K562 (cell line): ENCODE measurements around the gene HSPA5. TPM values are rescaled to one million over a fixed set of nuclear protein-coding genes. Genes with fewer than 3 reads are reported as not detected.
A peak's percentile ranks its signal among the peaks of the same experiment; 100 is the strongest.

Source experiments
- BACH1 ChIP-seq: fragments of 200-800 bp; sonication (Bioruptor generic); IDR thresholded peaks from 2 replicates; pipeline ENCODE4 v1.6.1; 2016; ENCODE audit warnings: missing genetic modification characterization, missing compliant biosample characterization
- CHD4 ChIP-seq: fragments of 200-600 bp; sonication (generic); IDR thresholded peaks from 3 replicates; pipeline ENCODE4 v1.6.1; 2012; ENCODE audit warnings: low read depth, mild to moderate bottlenecking, mixed read lengths, low read length, inconsistent platforms; ENCODE audit not compliant: insufficient read depth, insufficient replicate concordance, poor library complexity, severe bottlenecking
- DNMT1 ChIP-seq: fragments of 450-650 bp; IDR thresholded peaks from 2 replicates; pipeline ENCODE4 v1.6.1; 2016; ENCODE audit warnings: antibody characterized with exemption, mild to moderate bottlenecking
- ERF ChIP-seq: fragments of 450-650 bp; formaldehyde crosslinking; IDR thresholded peaks from 2 replicates; pipeline ENCODE4 v1.4.0; 2020; ENCODE audit warnings: mild to moderate bottlenecking, mixed read lengths
- HIVEP1 ChIP-seq: fragments of 250-450 bp; sonication (Bioruptor Pico); IDR thresholded peaks from 2 replicates; pipeline ENCODE4 v1.4.0; 2020; ENCODE audit warnings: mild to moderate bottlenecking
- KDM1A ChIP-seq, 2 experiments: fragments of 450-650 bp; IDR thresholded peaks; 2 replicates each; pipeline ENCODE4 v1.6.1; 2016; ENCODE audit warnings: mild to moderate bottlenecking in 2 of 2
- MBD2 ChIP-seq: sonication (generic); IDR thresholded peaks from 2 replicates; pipeline ENCODE4 v1.6.1; 2016; ENCODE audit warnings: low read depth, borderline replicate concordance
- MECOM ChIP-seq: fragments of 250-450 bp; sonication (Bioruptor Pico); IDR thresholded peaks from 2 replicates; pipeline ENCODE4 v1.8.0; 2022; ENCODE audit warnings: inconsistent platforms
- POLR2H ChIP-seq: IDR thresholded peaks from 2 replicates; pipeline ENCODE4 v1.6.1; 2016; ENCODE audit warnings: missing genetic modification characterization, low read depth, mild to moderate bottlenecking, control low read depth, missing compliant biosample characterization, moderate library complexity
- POU5F1 ChIP-seq: fragments of 150-350 bp; IDR thresholded peaks from 2 replicates; pipeline ENCODE4 v1.6.1; 2014; ENCODE audit warnings: borderline replicate concordance, low read length, low read depth, mild to moderate bottlenecking; ENCODE audit not compliant: partially characterized antibody
- SREBF2 ChIP-seq: sonication (generic); formaldehyde crosslinking; IDR thresholded peaks from 2 replicates; pipeline ENCODE4 v1.4.0; 2020; ENCODE audit warnings: mild to moderate bottlenecking, missing genetic modification reagents
- ZFPM2 ChIP-seq: fragments of 250-450 bp; sonication (Bioruptor Pico); IDR thresholded peaks from 2 replicates; pipeline ENCODE4 v1.5.1; 2022; ENCODE audit warnings: mild to moderate bottlenecking
- ZKSCAN3 ChIP-seq: fragments of 250-450 bp; sonication (Bioruptor Pico); IDR thresholded peaks from 2 replicates; pipeline ENCODE4 v1.4.0; 2020
- ZNF41 ChIP-seq: fragments of 250-450 bp; sonication (Bioruptor Pico); conservative IDR thresholded peaks from 2 replicates; pipeline ENCODE4 v1.4.0; 2020; ENCODE audit warnings: mild to moderate bottlenecking
- ZNF589 ChIP-seq: fragments of 200-800 bp; sonication (Bioruptor generic); IDR thresholded peaks from 2 replicates; pipeline ENCODE4 v1.6.1; 2016; ENCODE audit warnings: low read depth, missing genetic modification characterization, missing compliant biosample characterization
- ZNF668 ChIP-seq: fragments of 250-450 bp; sonication (Bioruptor Pico); IDR thresholded peaks from 2 replicates; pipeline ENCODE4 v1.8.0; 2022; ENCODE audit warnings: mild to moderate bottlenecking, inconsistent platforms
- ZSCAN29 ChIP-seq: fragments of 450-650 bp; IDR thresholded peaks from 2 replicates; pipeline ENCODE4 v1.6.1; 2017
- polyA plus RNA-seq, 8 experiments: library from polyadenylated mRNA; depleted of rRNA in 4 of 8; stranded (reverse) in 5 of 8; unstranded in 3 of 8; fragments of >200 nt; fragmentation: Nextera tagmentation in 2 of 8; fragmentation: Illumina TruSeq in 1 of 8; extraction: Ambion mirVana in 2 of 8; extraction: Trizol in 1 of 8; gene quantifications; 2 replicates each; pipeline versions ENCODE4 v1.2.1 to v1.2.3, GENCODE V29; 2011 to 2014; ENCODE audit warnings: inconsistent platforms in 1 of 8, missing spikeins in 1 of 8
- total RNA-seq, 7 experiments: library from RNA; depleted of rRNA in 6 of 7; stranded (reverse); fragments of >200 nt in 6 of 7; fragmentation: Illumina TruSeq in 2 of 7; extraction: Trizol in 2 of 7; gene quantifications; 2 replicates each; pipeline versions ENCODE4 v1.2.1 to v1.2.3, GENCODE V29; 2011 to 2021; ENCODE audit warnings: low replicate concordance in 1 of 7
- TF ChIP-seq, protein P1 (sequence below): IDR thresholded peaks from 3 replicates; pipeline ENCODE4 v1.6.1; 2011; ENCODE audit warnings: borderline replicate concordance, mild to moderate bottlenecking; ENCODE audit not compliant: insufficient read length, insufficient read depth
- TF ChIP-seq, protein P2 (sequence below), 2 experiments: fragments of 450-650 bp; IDR thresholded peaks; 2 replicates each; pipeline ENCODE4 v1.6.1; 2018; ENCODE audit warnings: mild to moderate bottlenecking in 2 of 2, low read depth in 1 of 2; ENCODE audit not compliant: partially characterized antibody in 2 of 2
- TF ChIP-seq, protein P3 (sequence below): fragments of 450-650 bp; formaldehyde crosslinking; IDR thresholded peaks from 2 replicates; pipeline ENCODE4 v1.4.0; 2020; ENCODE audit warnings: mild to moderate bottlenecking, moderate library complexity
- TF ChIP-seq, protein P4 (sequence below): fragments of 450-650 bp; formaldehyde crosslinking; IDR thresholded peaks from 2 replicates; pipeline ENCODE4 v1.4.0; 2020; ENCODE audit warnings: mild to moderate bottlenecking, moderate library complexity

HSPA5 gene
- total and polyA plus RNA-seq, 9 of the 15 experiments (the other 6 are each of a cell fraction or from before 2014, with no cell fraction given): 48.0 to 265 (median 113) TPM

DNA sequence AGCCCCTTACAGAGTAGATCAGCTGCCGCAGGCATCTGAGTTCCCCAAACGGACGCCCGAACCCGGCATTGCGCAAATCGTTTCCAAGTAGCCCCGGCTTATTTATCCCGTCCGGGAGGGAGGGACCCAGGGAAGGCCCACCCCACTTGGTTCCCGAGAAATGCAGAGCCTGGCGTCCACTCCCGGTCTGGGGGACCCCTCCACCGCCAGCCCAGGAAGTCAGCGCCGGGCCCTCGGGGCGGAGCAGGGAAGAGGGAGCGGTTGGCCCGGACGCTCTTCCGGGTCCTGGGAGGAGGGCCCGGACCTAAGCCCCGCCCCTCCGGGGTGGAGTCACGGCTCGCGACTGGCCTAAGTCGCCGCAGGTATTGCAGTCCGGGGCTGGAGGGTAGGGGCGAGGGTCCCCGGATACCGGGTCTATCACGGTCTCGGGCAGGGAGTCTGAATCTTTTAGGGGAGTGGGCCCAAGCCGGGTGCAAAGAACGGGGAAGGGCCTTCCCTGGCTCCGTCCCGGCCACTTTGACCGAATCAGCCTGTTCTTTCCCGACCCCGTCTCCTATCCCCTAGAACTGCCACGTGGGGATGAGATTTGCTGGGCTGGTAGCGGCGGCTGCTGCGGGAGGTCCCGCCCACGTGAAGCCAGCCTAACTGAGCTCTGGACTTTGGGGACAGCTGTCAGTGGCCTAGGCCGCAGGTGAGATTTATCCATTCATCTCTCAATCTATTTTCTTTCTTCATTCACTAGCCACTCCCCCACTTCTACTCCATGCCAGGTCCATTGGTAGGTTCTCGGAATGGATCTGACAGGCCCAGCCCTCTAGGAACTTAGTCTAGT lies 40.7 kb downstream of the HSPA5 start, which contains the start of gene RABEPK (continued):
- TF ChIP-seq ZKSCAN3 (no peak), ERF (0 out of 2 replicates have a peak, but pooled peaks have one; percentile 62), POU5F1 (no peak), ZFPM2 (CRISPR knock-in tag) (no peak), BACH1 (no peak), SREBF2 (CRISPR knock-in tag) (no peak), ZNF668 (CRISPR knock-in tag) (no peak), POLR2H (tag) (peak; percentile 90), CHD4 (no peak), HIVEP1 (CRISPR knock-in tag) (no peak), MECOM (CRISPR knock-in tag) (no peak), DNMT1 (no peak), ZNF41 (CRISPR knock-in tag) (no peak), ZSCAN29 (no peak), MBD2 (no peak; the same call in 1 of the 2 replicates), ZNF589 (CRISPR knock-in tag) (no peak), KDM1A (IDR thresholded peaks at IDR 0.05) (no peak; a peak in 1 of 4 replicates)
- TF ChIP-seq, protein P1, sequence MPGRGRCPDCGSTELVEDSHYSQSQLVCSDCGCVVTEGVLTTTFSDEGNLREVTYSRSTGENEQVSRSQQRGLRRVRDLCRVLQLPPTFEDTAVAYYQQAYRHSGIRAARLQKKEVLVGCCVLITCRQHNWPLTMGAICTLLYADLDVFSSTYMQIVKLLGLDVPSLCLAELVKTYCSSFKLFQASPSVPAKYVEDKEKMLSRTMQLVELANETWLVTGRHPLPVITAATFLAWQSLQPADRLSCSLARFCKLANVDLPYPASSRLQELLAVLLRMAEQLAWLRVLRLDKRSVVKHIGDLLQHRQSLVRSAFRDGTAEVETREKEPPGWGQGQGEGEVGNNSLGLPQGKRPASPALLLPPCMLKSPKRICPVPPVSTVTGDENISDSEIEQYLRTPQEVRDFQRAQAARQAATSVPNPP: no peak
- TF ChIP-seq, protein P2, sequence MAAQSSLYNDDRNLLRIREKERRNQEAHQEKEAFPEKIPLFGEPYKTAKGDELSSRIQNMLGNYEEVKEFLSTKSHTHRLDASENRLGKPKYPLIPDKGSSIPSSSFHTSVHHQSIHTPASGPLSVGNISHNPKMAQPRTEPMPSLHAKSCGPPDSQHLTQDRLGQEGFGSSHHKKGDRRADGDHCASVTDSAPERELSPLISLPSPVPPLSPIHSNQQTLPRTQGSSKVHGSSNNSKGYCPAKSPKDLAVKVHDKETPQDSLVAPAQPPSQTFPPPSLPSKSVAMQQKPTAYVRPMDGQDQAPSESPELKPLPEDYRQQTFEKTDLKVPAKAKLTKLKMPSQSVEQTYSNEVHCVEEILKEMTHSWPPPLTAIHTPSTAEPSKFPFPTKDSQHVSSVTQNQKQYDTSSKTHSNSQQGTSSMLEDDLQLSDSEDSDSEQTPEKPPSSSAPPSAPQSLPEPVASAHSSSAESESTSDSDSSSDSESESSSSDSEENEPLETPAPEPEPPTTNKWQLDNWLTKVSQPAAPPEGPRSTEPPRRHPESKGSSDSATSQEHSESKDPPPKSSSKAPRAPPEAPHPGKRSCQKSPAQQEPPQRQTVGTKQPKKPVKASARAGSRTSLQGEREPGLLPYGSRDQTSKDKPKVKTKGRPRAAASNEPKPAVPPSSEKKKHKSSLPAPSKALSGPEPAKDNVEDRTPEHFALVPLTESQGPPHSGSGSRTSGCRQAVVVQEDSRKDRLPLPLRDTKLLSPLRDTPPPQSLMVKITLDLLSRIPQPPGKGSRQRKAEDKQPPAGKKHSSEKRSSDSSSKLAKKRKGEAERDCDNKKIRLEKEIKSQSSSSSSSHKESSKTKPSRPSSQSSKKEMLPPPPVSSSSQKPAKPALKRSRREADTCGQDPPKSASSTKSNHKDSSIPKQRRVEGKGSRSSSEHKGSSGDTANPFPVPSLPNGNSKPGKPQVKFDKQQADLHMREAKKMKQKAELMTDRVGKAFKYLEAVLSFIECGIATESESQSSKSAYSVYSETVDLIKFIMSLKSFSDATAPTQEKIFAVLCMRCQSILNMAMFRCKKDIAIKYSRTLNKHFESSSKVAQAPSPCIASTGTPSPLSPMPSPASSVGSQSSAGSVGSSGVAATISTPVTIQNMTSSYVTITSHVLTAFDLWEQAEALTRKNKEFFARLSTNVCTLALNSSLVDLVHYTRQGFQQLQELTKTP (IDR thresholded peaks at IDR 0.05; ENCODE audit: low read depth in 1 of 2, partially characterized antibody in 2 of 2): peak; percentile 5 to 26
- TF ChIP-seq, protein P3, sequence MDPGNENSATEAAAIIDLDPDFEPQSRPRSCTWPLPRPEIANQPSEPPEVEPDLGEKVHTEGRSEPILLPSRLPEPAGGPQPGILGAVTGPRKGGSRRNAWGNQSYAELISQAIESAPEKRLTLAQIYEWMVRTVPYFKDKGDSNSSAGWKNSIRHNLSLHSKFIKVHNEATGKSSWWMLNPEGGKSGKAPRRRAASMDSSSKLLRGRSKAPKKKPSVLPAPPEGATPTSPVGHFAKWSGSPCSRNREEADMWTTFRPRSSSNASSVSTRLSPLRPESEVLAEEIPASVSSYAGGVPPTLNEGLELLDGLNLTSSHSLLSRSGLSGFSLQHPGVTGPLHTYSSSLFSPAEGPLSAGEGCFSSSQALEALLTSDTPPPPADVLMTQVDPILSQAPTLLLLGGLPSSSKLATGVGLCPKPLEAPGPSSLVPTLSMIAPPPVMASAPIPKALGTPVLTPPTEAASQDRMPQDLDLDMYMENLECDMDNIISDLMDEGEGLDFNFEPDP (CRISPR knock-in tag): no peak
- TF ChIP-seq, protein P4, sequence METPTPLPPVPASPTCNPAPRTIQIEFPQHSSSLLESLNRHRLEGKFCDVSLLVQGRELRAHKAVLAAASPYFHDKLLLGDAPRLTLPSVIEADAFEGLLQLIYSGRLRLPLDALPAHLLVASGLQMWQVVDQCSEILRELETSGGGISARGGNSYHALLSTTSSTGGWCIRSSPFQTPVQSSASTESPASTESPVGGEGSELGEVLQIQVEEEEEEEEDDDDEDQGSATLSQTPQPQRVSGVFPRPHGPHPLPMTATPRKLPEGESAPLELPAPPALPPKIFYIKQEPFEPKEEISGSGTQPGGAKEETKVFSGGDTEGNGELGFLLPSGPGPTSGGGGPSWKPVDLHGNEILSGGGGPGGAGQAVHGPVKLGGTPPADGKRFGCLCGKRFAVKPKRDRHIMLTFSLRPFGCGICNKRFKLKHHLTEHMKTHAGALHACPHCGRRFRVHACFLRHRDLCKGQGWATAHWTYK (CRISPR knock-in tag): no peak; the same call in 1 of the 2 replicates
